Immature natural killer cell (primary cell): ENCODE results near the gene PDIA5. TPM values are rescaled to one million over a fixed set of nuclear protein-coding genes. Genes with fewer than 3 reads are reported as not detected.

ENCODE experiments used
- DNase-seq, 3 donors: peaks; one replicate each; pipeline ENCODE4 v3.0.0; 2022; ENCODE audit warnings: mixed read lengths in 1 of 3
- H3K27ac Mint-ChIP-seq, 6 donors: one replicate each; pipeline ENCODE4 v1.8.0; 2020; ENCODE audit warnings: mixed read lengths in 6 of 6, mild to moderate bottlenecking in 5 of 6, inconsistent platforms in 4 of 6, moderate library complexity in 3 of 6
- H3K27me3 Mint-ChIP-seq, 3 donors: one replicate each; pipeline ENCODE4 v1.8.0; 2020 to 2021; ENCODE audit warnings: low read depth in 3 of 3, mild to moderate bottlenecking in 3 of 3, mixed read lengths in 3 of 3, moderate library complexity in 3 of 3, inconsistent platforms in 1 of 3
- H3K36me3 Mint-ChIP-seq, 3 donors: one replicate each; pipeline ENCODE4 v1.8.0; 2020; ENCODE audit warnings: mixed read lengths in 3 of 3, inconsistent platforms in 2 of 3, mild to moderate bottlenecking in 2 of 3
- H3K4me1 Mint-ChIP-seq, 2 donors: one replicate each; pipeline ENCODE4 v1.8.0; 2020; ENCODE audit warnings: inconsistent platforms in 2 of 2, mild to moderate bottlenecking in 2 of 2, mixed read lengths in 2 of 2, moderate library complexity in 1 of 2
- H3K4me3 Mint-ChIP-seq, 5 donors: one replicate each; pipeline ENCODE4 v1.8.0; 2020; ENCODE audit warnings: mild to moderate bottlenecking in 5 of 5, mixed read lengths in 5 of 5, inconsistent platforms in 3 of 5, moderate library complexity in 3 of 5
- H3K9me3 Mint-ChIP-seq, 6 donors: one replicate each; pipeline ENCODE4 v1.8.0; 2020; ENCODE audit warnings: mild to moderate bottlenecking in 6 of 6, mixed read lengths in 6 of 6, inconsistent platforms in 4 of 6, moderate library complexity in 3 of 6
- polyA plus RNA-seq, 3 donors: library from polyadenylated mRNA; unstranded; fragments of 300-500 nt; fragmentation: Illumina TruSeq; gene quantifications; one replicate each; pipeline ENCODE4 v1.2.3, GENCODE V29; 2021

PDIA5 gene
- polyA plus RNA-seq, 3 donors from 2014 or later: 0.74 to 1.3 TPM; not detected in 1

- Mint-ChIP-seq H3K4me3 (no peak overlapping the region), H3K27me3 (peaks cover 0 to 6% (median 4%) of the 10 kb centered on the region in 3 donors), H3K36me3 (no peaks in the 10 kb centered on the region), H3K27ac (no peak overlapping the region), H3K9me3 (no peaks in the 10 kb centered on the region), H3K4me1 (no peaks in the 10 kb centered on the region)
- no peak for DNase-seq
Observed at GRCh38 chr3:123050666-123051065, 16.2 kb upstream of the PDIA5 start.

- H3K36me3 Mint-ChIP-seq: no peaks in the 10 kb centered on the region
- H3K27ac Mint-ChIP-seq: no peak overlapping the region
Observed at GRCh38 chr3:123053107-123053506, 13.7 kb upstream of the PDIA5 start.

GRCh38 chr3:123054109-123054778, 12.6 kb upstream of the PDIA5 start:
- H3K27me3 Mint-ChIP-seq: peaks cover 0 to 6% (median 4%) of the 10 kb centered on the region in 3 donors
- no peaks in the 10 kb centered on the region for H3K36me3 Mint-ChIP-seq
- H3K4me3 Mint-ChIP-seq: no peak overlapping the region
- H3K27ac Mint-ChIP-seq: no peak overlapping the region
- H3K4me1 Mint-ChIP-seq: no peaks in the 10 kb centered on the region
- DNase-seq: no peak
- H3K9me3 Mint-ChIP-seq: no peaks in the 10 kb centered on the region

More at GRCh38 chr3:123053107-123053506, 13.7 kb upstream of the PDIA5 start:
- no peak for DNase-seq
- Mint-ChIP-seq H3K27me3 (peaks cover 0 to 6% (median 4%) of the 10 kb centered on the region in 3 donors), H3K4me3 (no peak overlapping the region), H3K4me1 (no peaks in the 10 kb centered on the region), H3K9me3 (no peaks in the 10 kb centered on the region)

GRCh38 chr3:123054931-123055330, 11.9 kb upstream of the PDIA5 start:
- no peaks in the 10 kb centered on the region for H3K9me3 Mint-ChIP-seq
- no peaks in the 10 kb centered on the region for H3K4me1 Mint-ChIP-seq
- H3K4me3 Mint-ChIP-seq: no peak overlapping the region
- no peak for DNase-seq
- H3K27me3 Mint-ChIP-seq: peaks cover 0 to 6% (median 4%) of the 10 kb centered on the region in 3 donors
- no peak overlapping the region for H3K27ac Mint-ChIP-seq
- H3K36me3 Mint-ChIP-seq: no peaks in the 10 kb centered on the region

GRCh38 chr3:123055352-123055751, 11.5 kb upstream of the PDIA5 start:
- Mint-ChIP-seq H3K27me3 (peaks cover 2 to 6% (median 6%) of the 10 kb centered on the region in 3 donors), H3K4me1 (no peaks in the 10 kb centered on the region), H3K9me3 (no peaks in the 10 kb centered on the region), H3K4me3 (no peak overlapping the region), H3K27ac (no peak overlapping the region), H3K36me3 (no peaks in the 10 kb centered on the region)
- DNase-seq: no peak

- no peak overlapping the region for H3K4me3 Mint-ChIP-seq
Observed at GRCh38 chr3:123058505-123058904, 8.3 kb upstream of the PDIA5 start.

GRCh38 chr3:123060054-123060453, 6.8 kb upstream of the PDIA5 start:
- Mint-ChIP-seq H3K4me1 (no peaks in the 10 kb centered on the region), H3K36me3 (no peaks in the 10 kb centered on the region), H3K4me3 (no peak overlapping the region), H3K27me3 (peaks cover 4 to 7% (median 6%) of the 10 kb centered on the region in 3 donors), H3K9me3 (no peaks in the 10 kb centered on the region), H3K27ac (no peak overlapping the region)
- DNase-seq: no peak

More at GRCh38 chr3:123058505-123058904, 8.3 kb upstream of the PDIA5 start:
- Mint-ChIP-seq H3K27me3 (peaks cover 3 to 11% (median 8%) of the 10 kb centered on the region in 3 donors), H3K27ac (no peak overlapping the region), H3K36me3 (no peaks in the 10 kb centered on the region), H3K9me3 (no peaks in the 10 kb centered on the region), H3K4me1 (no peaks in the 10 kb centered on the region)
- no peak for DNase-seq

GRCh38 chr3:123061856-123062255, 5.0 kb upstream of the PDIA5 start:
- H3K9me3 Mint-ChIP-seq: no peaks in the 10 kb centered on the region
- peaks cover 6% of the 10 kb centered on the region in 2 donors for H3K4me1 Mint-ChIP-seq
- H3K27ac Mint-ChIP-seq: no peak overlapping the region
- no peak for DNase-seq
- no peak overlapping the region for H3K4me3 Mint-ChIP-seq
- H3K36me3 Mint-ChIP-seq: no peaks in the 10 kb centered on the region
- peaks cover 4 to 10% (median 8%) of the 10 kb centered on the region in 3 donors for H3K27me3 Mint-ChIP-seq

- no peak for DNase-seq
- Mint-ChIP-seq H3K4me3 (no peak overlapping the region), H3K27me3 (peaks cover 4 to 15% (median 12%) of the 10 kb centered on the region in 3 donors), H3K4me1 (peaks cover 10 to 12% of the 10 kb centered on the region in 2 donors), H3K27ac (no peak overlapping the region), H3K9me3 (no peaks in the 10 kb centered on the region), H3K36me3 (no peaks in the 10 kb centered on the region)
Observed at GRCh38 chr3:123063034-123063433, 3.8 kb upstream of the PDIA5 start.

- Mint-ChIP-seq H3K36me3 (no peaks in the 10 kb centered on the region), H3K4me1 (peaks cover 16 to 18% of the 10 kb centered on the region in 2 donors), H3K9me3 (no peaks in the 10 kb centered on the region), H3K4me3 (peak overlapping the region in 1 of 5 donors; percentile 14), H3K27ac (peak overlapping the region in 1 of 6 donors; percentile 32), H3K27me3 (peaks cover 4 to 18% (median 12%) of the 10 kb centered on the region in 3 donors)
- no peak for DNase-seq
Observed at GRCh38 chr3:123064506-123064905, 2.3 kb upstream of the PDIA5 start.

GRCh38 chr3:123064914-123065313, 1.9 kb upstream of the PDIA5 start:
- DNase-seq: no peak
- Mint-ChIP-seq H3K4me1 (peaks cover 16 to 18% of the 10 kb centered on the region in 2 donors), H3K27ac (peak overlapping the region in 2 of 6 donors; percentile 1 to 30), H3K36me3 (no peaks in the 10 kb centered on the region), H3K27me3 (peaks cover 4 to 18% (median 12%) of the 10 kb centered on the region in 3 donors), H3K9me3 (no peaks in the 10 kb centered on the region), H3K4me3 (no peak overlapping the region)

- peak overlapping the region; percentile 65 to 76 (median 71) for H3K4me3 Mint-ChIP-seq
- H3K36me3 Mint-ChIP-seq: no peaks in the 10 kb centered on the region
- no peaks in the 10 kb centered on the region for H3K9me3 Mint-ChIP-seq
- peaks cover 16 to 18% of the 10 kb centered on the region in 2 donors for H3K4me1 Mint-ChIP-seq
- H3K27ac Mint-ChIP-seq: no peak overlapping the region
- no peak for DNase-seq
- peaks cover 1 to 14% (median 10%) of the 10 kb centered on the region in 3 donors for H3K27me3 Mint-ChIP-seq
Observed at GRCh38 chr3:123066599-123066895, 278 bp upstream of the PDIA5 start.

- H3K27ac Mint-ChIP-seq: peak overlapping the region in 1 of 6 donors; percentile 13
Observed at GRCh38 chr3:123067689-123068600, 1.1 kb downstream of the PDIA5 start.

More at GRCh38 chr3:123067689-123068600, 1.1 kb downstream of the PDIA5 start:
- no peak for DNase-seq
- H3K27me3 Mint-ChIP-seq: peaks cover 1 to 14% (median 8%) of the 10 kb centered on the region in 3 donors
- peak overlapping the region; percentile 71 to 79 (median 71) for H3K4me3 Mint-ChIP-seq
- H3K4me1 Mint-ChIP-seq: peaks cover 16 to 18% of the 10 kb centered on the region in 2 donors
- no peaks in the 10 kb centered on the region for H3K36me3 Mint-ChIP-seq
- no peaks in the 10 kb centered on the region for H3K9me3 Mint-ChIP-seq
